ENCODE results near the gene NTMT2. TPM values are rescaled to one million over a fixed set of nuclear protein-coding genes. Genes with fewer than 3 reads are reported as not detected.

The NTMT2 gene
- total and polyA plus RNA-seq, 9 of the 15 experiments (the other 6 are each of a cell fraction or from before 2014, with no cell fraction given) = not detected

DNA sequence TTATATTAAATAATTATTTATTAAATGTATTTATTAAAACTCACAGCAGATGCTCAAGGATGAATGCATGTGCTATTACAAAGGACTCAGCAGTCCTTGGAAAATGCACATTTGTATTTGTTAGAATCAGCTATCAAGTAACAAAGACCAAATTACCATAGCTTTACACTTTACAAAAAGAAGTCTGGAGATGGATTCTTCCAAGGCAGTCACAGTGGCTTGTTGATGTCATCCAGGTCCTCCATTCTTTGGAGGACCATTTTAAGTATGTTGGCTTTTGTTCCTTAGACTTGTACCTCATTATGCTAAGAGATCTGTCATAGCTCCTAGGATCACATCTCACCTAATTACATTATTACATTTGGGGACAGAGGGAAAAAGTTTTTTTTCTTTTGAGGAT is 63.4 kb downstream of the NTMT2 start (continued):
- TF ChIP-seq YY1 (IDR thresholded peaks at IDR 0.05; ENCODE audit: borderline replicate concordance in 1 of 3, control insufficient read depth in 1 of 3, extremely low read depth in 1 of 3, insufficient read depth in 3 of 3, insufficient read length in 1 of 3, insufficient replicate concordance in 2 of 3, low read depth in 1 of 3, low read length in 2 of 3) (no peak), NFIX (CRISPR knock-in tag; IDR thresholded peaks at IDR 0.05; ENCODE audit: low read depth) (no peak), ZHX1 (conservative IDR thresholded peaks at IDR 0.05; ENCODE audit: low read length) (no peak), MNT (conservative IDR thresholded peaks at IDR 0.05) (no peak), MTF1 (CRISPR knock-in tag; IDR thresholded peaks at IDR 0.05; ENCODE audit: borderline replicate concordance) (no peak), GATAD2B (IDR thresholded peaks at IDR 0.05; ENCODE audit: borderline replicate concordance) (no peak), MEIS2 (IDR thresholded peaks at IDR 0.05; ENCODE audit: partially characterized antibody) (no peak), HCFC1 (IDR thresholded peaks at IDR 0.05; ENCODE audit: low read depth, low read length) (no peak), KLF13 (tag; IDR thresholded peaks at IDR 0.05; ENCODE audit: borderline replicate concordance, low read depth) (no peak), NUFIP1 (IDR thresholded peaks at IDR 0.05; ENCODE audit: partially characterized antibody) (no peak), TRIM28 (IDR thresholded peaks at IDR 0.05) (no peak)
- TF ChIP-seq, protein P1, sequence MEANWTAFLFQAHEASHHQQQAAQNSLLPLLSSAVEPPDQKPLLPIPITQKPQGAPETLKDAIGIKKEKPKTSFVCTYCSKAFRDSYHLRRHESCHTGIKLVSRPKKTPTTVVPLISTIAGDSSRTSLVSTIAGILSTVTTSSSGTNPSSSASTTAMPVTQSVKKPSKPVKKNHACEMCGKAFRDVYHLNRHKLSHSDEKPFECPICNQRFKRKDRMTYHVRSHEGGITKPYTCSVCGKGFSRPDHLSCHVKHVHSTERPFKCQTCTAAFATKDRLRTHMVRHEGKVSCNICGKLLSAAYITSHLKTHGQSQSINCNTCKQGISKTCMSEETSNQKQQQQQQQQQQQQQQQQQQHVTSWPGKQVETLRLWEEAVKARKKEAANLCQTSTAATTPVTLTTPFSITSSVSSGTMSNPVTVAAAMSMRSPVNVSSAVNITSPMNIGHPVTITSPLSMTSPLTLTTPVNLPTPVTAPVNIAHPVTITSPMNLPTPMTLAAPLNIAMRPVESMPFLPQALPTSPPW (CRISPR knock-in tag; IDR thresholded peaks at IDR 0.05) = no peak
- TF ChIP-seq, protein P2, sequence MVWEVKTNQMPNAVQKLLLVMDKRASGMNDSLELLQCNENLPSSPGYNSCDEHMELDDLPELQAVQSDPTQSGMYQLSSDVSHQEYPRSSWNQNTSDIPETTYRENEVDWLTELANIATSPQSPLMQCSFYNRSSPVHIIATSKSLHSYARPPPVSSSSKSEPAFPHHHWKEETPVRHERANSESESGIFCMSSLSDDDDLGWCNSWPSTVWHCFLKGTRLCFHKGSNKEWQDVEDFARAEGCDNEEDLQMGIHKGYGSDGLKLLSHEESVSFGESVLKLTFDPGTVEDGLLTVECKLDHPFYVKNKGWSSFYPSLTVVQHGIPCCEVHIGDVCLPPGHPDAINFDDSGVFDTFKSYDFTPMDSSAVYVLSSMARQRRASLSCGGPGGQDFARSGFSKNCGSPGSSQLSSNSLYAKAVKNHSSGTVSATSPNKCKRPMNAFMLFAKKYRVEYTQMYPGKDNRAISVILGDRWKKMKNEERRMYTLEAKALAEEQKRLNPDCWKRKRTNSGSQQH (CRISPR knock-in tag; IDR thresholded peaks at IDR 0.05) = no peak
